ENCODE measurements around the gene TRIM66. TPM values are rescaled to one million over a fixed set of nuclear protein-coding genes. Genes with fewer than 3 reads are reported as not detected.

The TRIM66 gene
- total RNA-seq, 1 donor from 2014 or later: 59.5 TPM

DNA sequence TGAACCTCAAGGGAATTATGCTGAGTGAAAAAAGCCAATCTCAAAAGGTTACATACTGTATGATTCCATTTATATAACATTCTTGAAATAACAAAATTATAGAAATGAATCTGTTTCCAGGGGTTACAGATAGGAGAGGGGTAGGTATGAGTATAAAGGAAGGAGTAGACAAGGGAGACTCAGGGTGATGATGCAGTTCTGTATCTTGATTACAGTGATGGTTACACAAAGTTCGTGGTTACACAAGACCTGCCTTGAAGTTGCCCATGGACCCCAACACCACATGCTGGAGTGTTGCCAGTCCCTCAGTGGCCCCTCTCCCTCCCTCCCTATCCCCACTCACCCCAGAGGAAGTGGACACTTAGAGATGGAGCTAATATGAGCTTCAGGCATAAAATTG, 108.7 kb downstream of the TRIM66 start:
- H3K4me1 Mint-ChIP-seq (ENCODE audit: low read depth, unreplicated experiment): no peaks in the 10 kb centered on the region
- peaks cover 5% of the 10 kb centered on the region for H3K36me3 Mint-ChIP-seq (ENCODE audit: unreplicated experiment)
- DNase-seq: no peak
- H3K4me3 Mint-ChIP-seq (ENCODE audit: unreplicated experiment): no peak overlapping the region
- peaks cover 7% of the 10 kb centered on the region for H3K27me3 Mint-ChIP-seq (ENCODE audit: unreplicated experiment)
- TF ChIP-seq, protein P1, sequence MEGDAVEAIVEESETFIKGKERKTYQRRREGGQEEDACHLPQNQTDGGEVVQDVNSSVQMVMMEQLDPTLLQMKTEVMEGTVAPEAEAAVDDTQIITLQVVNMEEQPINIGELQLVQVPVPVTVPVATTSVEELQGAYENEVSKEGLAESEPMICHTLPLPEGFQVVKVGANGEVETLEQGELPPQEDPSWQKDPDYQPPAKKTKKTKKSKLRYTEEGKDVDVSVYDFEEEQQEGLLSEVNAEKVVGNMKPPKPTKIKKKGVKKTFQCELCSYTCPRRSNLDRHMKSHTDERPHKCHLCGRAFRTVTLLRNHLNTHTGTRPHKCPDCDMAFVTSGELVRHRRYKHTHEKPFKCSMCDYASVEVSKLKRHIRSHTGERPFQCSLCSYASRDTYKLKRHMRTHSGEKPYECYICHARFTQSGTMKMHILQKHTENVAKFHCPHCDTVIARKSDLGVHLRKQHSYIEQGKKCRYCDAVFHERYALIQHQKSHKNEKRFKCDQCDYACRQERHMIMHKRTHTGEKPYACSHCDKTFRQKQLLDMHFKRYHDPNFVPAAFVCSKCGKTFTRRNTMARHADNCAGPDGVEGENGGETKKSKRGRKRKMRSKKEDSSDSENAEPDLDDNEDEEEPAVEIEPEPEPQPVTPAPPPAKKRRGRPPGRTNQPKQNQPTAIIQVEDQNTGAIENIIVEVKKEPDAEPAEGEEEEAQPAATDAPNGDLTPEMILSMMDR (IDR thresholded peaks at IDR 0.05; ENCODE audit: partially characterized antibody, unreplicated experiment): no peak
- no peak overlapping the region for H3K27ac Mint-ChIP-seq (ENCODE audit: unreplicated experiment)
- peaks cover 7% of the 10 kb centered on the region for H3K9me3 Mint-ChIP-seq (ENCODE audit: unreplicated experiment)

DNA sequence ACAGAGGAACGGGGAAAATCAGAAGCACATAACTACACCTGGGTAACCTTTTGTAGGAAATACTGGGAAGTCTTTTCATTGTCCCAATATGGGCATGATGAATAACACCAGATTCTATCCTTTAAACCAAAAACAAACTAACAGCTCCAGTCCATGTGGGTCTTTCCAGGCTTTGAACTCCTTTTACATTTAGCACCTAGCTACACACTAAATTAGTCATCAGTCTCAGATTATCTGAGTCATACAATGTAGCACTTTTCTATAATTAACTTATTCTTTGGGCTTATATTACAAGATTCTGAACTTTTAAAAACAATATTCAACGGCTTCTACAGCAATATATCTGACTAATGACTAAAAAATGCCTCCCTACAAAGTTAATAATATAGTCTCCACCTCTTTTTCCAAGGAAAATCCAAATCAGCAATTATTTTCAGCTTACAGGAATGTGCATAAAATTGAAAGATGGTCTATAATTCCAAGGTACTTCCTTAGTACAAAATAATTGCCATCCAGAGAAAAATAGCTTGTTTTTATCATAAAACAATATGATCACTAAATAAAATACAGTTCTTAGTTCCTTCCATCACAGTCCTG, 114.8 kb downstream of the TRIM66 start:
- Mint-ChIP-seq H3K27ac (ENCODE audit: unreplicated experiment) (no peak overlapping the region), H3K4me1 (ENCODE audit: low read depth, unreplicated experiment) (peaks cover 2% of the 10 kb centered on the region), H3K4me3 (ENCODE audit: unreplicated experiment) (no peak overlapping the region), H3K27me3 (ENCODE audit: unreplicated experiment) (peaks cover 7% of the 10 kb centered on the region), H3K9me3 (ENCODE audit: unreplicated experiment) (peaks cover 7% of the 10 kb centered on the region), H3K36me3 (ENCODE audit: unreplicated experiment) (no peaks in the 10 kb centered on the region)
- no peak for DNase-seq
- TF ChIP-seq, protein P1 (IDR thresholded peaks at IDR 0.05; ENCODE audit: partially characterized antibody, unreplicated experiment): no peak

DNA sequence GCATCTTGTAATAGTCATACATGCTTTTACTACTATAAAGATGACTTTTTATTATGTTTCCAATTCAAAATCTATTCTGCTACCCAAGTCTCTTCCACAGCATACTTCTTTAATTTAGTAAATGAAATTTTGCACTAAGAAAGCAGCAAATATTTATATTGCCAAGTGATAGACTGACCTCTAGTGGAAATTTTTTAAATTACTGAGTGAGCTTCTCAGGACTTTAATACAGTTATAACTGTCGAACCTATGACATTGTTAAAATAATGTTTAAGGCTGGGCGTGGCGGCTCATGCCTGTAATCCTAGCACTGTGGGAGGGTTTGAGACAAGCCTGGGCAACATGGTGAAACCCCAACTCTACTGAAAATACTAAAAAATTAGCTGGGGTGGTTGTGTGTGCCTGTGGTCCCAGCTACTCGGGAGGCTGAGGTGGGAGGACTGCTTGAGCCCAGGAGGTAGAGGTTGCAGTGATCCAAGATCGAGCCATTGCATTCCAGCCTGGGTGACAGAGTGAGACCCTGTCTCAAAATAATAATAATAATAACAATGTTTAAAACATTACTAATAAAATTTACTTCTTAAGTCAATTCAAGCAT, 115.8 kb downstream of the TRIM66 start:
- TF ChIP-seq, protein P1 (IDR thresholded peaks at IDR 0.05; ENCODE audit: partially characterized antibody, unreplicated experiment): peak; percentile 84
- H3K4me1 Mint-ChIP-seq (ENCODE audit: low read depth, unreplicated experiment): peaks cover 2% of the 10 kb centered on the region
- H3K36me3 Mint-ChIP-seq (ENCODE audit: unreplicated experiment): peaks cover 6% of the 10 kb centered on the region
- no peak overlapping the region for H3K4me3 Mint-ChIP-seq (ENCODE audit: unreplicated experiment)
- DNase-seq: no peak
- H3K27ac Mint-ChIP-seq (ENCODE audit: unreplicated experiment): no peak overlapping the region
- H3K9me3 Mint-ChIP-seq (ENCODE audit: unreplicated experiment): peaks cover 7% of the 10 kb centered on the region
- peaks cover 4% of the 10 kb centered on the region for H3K27me3 Mint-ChIP-seq (ENCODE audit: unreplicated experiment)

DNA sequence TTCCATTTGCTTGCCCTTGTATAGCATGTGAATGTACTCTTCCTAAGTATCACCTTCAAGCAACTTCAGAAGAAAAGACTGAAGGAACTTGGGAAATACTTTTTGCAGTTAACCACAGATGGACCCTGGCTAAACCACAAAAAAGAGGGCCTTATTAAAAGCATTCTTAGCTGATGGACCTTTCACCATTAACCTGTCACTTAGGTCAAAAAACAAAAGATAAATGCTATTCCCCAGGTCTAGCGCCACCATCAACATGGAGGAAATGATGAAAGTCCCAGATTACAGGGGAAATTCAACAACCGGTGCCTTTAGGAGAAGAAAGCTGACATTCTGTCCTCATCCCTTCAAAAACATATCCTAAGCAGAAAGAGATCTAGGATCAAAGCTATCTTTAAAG, 117.9 kb downstream of the TRIM66 start:
- Mint-ChIP-seq H3K4me1 (ENCODE audit: low read depth, unreplicated experiment) (peaks cover 2% of the 10 kb centered on the region), H3K4me3 (ENCODE audit: unreplicated experiment) (no peak overlapping the region), H3K36me3 (ENCODE audit: unreplicated experiment) (peaks cover 15% of the 10 kb centered on the region), H3K27me3 (ENCODE audit: unreplicated experiment) (no peaks in the 10 kb centered on the region), H3K9me3 (ENCODE audit: unreplicated experiment) (peaks cover 6% of the 10 kb centered on the region), H3K27ac (ENCODE audit: unreplicated experiment) (no peak overlapping the region)
- no peak for DNase-seq
- TF ChIP-seq, protein P1 (IDR thresholded peaks at IDR 0.05; ENCODE audit: partially characterized antibody, unreplicated experiment): no peak

Other genes starting within 250 kb of the TRIM66 start
- 8.5 TPM for gene STK33, start 88.4 kb downstream of the TRIM66 start, total RNA-seq (ENCODE audit: unreplicated experiment)
- gene RPL27A, start 127 bp upstream of the TRIM66 start, total RNA-seq (ENCODE audit: unreplicated experiment): 398 TPM
- gene AKIP1, start 228.5 kb upstream of the TRIM66 start, total RNA-seq (ENCODE audit: unreplicated experiment): 25.7 TPM